ENCODE data around the gene SETD3. TPM values are rescaled to one million over a fixed set of nuclear protein-coding genes. Genes with fewer than 3 reads are reported as not detected.
A peak's percentile ranks its signal among the peaks of the same experiment; 100 is the strongest.

Gene SETD3
- total and polyA plus RNA-seq, 2 of the 8 experiments (the other 6 are each of a cell fraction or from before 2014, with no cell fraction given), result 24.0 to 64.0 TPM

DNA sequence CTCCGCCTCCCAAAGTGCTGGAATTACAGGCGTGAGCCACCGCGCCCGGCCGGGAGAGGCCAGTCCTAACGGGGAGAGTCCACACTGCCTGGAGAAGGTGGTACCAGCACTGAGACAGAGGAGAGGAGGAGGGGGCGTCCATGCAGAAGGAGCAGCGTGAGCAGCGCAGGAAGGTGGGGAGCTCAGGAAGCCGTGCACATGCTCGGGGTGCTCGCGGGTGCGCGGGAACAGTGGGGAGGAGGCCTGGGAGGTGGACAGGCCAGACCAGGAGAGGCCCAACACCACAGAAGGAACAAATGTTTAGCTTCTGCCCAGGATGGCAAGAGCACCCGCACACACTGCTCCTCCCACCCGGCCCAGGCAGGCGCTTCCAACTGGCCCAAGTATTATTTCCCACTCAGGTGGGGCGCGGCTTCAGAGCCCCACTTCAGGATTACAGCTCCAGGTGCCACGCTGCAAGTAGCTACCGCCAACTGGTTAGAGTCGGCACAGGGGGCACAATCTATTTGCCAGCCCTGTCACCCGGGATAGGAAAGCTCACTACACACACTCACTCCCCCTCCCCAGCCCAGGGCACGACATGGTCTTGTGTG, 127.9 kb downstream of the SETD3 start:
- Histone ChIP-seq H2BK20ac (ENCODE audit: low read length) (no peak overlapping the region), H3K23ac (ENCODE audit: insufficient read length) (no peak overlapping the region), H3K4me2 (ENCODE audit: insufficient read depth in 1 of 2, low read depth in 2 of 2, low read length in 2 of 2) (no peak overlapping the region), H4K20me1 (replicated peaks in 1 of 2; ENCODE audit: control insufficient read depth in 1 of 2, insufficient read depth in 2 of 2, low read length in 2 of 2) (no peaks in the 10 kb centered on the region), H2AK5ac (ENCODE audit: low read depth, low read length) (no peak overlapping the region), H2BK120ac (replicated peaks; ENCODE audit: low read depth, low read length) (no peak overlapping the region), H3K27me3 (replicated peaks in 1 of 4; ENCODE audit: control insufficient read depth in 3 of 4, extremely low read depth in 1 of 4, insufficient read depth in 3 of 4, low read length in 3 of 4) (no peaks in the 10 kb centered on the region), H2BK12ac (ENCODE audit: low read depth, low read length) (peak overlapping the region; percentile 39; the same call in 1 of the 2 replicates), H3K56ac (replicated peaks; ENCODE audit: insufficient read length, low read depth, low read length) (no peak overlapping the region), H3K79me2 (ENCODE audit: control insufficient read depth in 1 of 2, insufficient read depth in 2 of 2, low read length in 2 of 2) (no peaks in the 10 kb centered on the region), H3K4me1 (replicated peaks in 1 of 4; ENCODE audit: control insufficient read depth in 3 of 4, insufficient read depth in 4 of 4, low read length in 3 of 4) (no peaks in the 10 kb centered on the region; a peak in 1 of 7 replicates), H2AFZ (ENCODE audit: low read length) (no peak overlapping the region), H3K23me2 (ENCODE audit: low read depth, low read length) (no peaks in the 10 kb centered on the region), H2BK5ac (ENCODE audit: low read depth, low read length) (no peak overlapping the region), H3K79me1 (ENCODE audit: low read depth, low read length) (no peaks in the 10 kb centered on the region), H4K5ac (ENCODE audit: insufficient read length, low read depth, low read length) (no peak overlapping the region), H3K14ac (ENCODE audit: insufficient read length) (no peak overlapping the region), H3K27ac (ENCODE audit: low read depth, low read length) (no peak overlapping the region), H3K9ac (replicated peaks in 1 of 4; ENCODE audit: extremely low read depth in 1 of 4, low read depth in 3 of 4, low read length in 3 of 4) (no peak overlapping the region), H3K36me3 (ENCODE audit: control insufficient read depth in 2 of 4, insufficient read depth in 4 of 4, low read length in 3 of 4) (no peaks in the 10 kb centered on the region), H3K18ac (ENCODE audit: extremely low read depth, low read length) (no peak overlapping the region), H4K91ac (replicated peaks; ENCODE audit: insufficient read length, low read length) (no peak overlapping the region), H3K9me3 (ENCODE audit: insufficient read depth in 2 of 2, low read depth in 1 of 2, low read length in 1 of 2) (no peaks in the 10 kb centered on the region), H4K8ac (ENCODE audit: extremely low read depth, insufficient read depth, low read length) (no peak overlapping the region; the same call in 1 of the 2 replicates), H3K4ac (replicated peaks; ENCODE audit: insufficient read length, low read depth, low read length) (no peak overlapping the region), H2BK15ac (ENCODE audit: low read length) (no peak overlapping the region), H3K4me3 (ENCODE audit: extremely low read depth in 1 of 4, insufficient read depth in 2 of 4, low read depth in 3 of 4, low read length in 4 of 4) (no peak overlapping the region)
- ChIA-PET CTCF (ENCODE audit: partially characterized antibody) (interaction anchor here (0.6 to 2.1 kb wide), 5 partner anchors 24 to 361 kb away, joined by 4 to 7 read pairs (median 5); no protein-coding TSS in a partner anchor), POLR2A (ENCODE audit: partially characterized antibody) (interaction anchor here (1.1 kb wide), 2 partner anchors 10 to 18 kb away, joined by 3 read pairs; no protein-coding TSS in a partner anchor)
- DNase-seq (ENCODE audit: low read depth in 1 of 2, low spot score in 2 of 2) (no peak), FAIRE-seq (no peak)
- WGBS, 2 experiments (ENCODE audit: extremely low coverage in 1 of 2, insufficient coverage in 1 of 2, insufficient read length in 1 of 2, insufficient replicate concordance in 2 of 2, low coverage in 1 of 2, low lambda C conversion rate in 2 of 2, missing lambda C conversion rate in 1 of 2), result 95% methylated on average over 23 of the region's 26 CpGs; no CpG with 5 or more reads in 1 of the 2 experiments
- TF ChIP-seq JUN (IDR thresholded peaks at IDR 0.05; ENCODE audit: low read depth, low read length), result no peak
- TF ChIP-seq PHF8 (conservative IDR thresholded peaks at IDR 0.05; ENCODE audit: low read depth, low read length), result no peak
- TF ChIP-seq, protein P1, sequence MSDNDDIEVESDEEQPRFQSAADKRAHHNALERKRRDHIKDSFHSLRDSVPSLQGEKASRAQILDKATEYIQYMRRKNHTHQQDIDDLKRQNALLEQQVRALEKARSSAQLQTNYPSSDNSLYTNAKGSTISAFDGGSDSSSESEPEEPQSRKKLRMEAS (IDR thresholded peaks at IDR 0.05), result no peak
- no peak for TF ChIP-seq MAFK (IDR thresholded peaks at IDR 0.05; ENCODE audit: low read depth, low read length)
- no peak for TF ChIP-seq RXRA (IDR thresholded peaks at IDR 0.05; ENCODE audit: insufficient read depth, low read depth, low read length)
- no peak for TF ChIP-seq ATF3 (IDR thresholded peaks at IDR 0.05; ENCODE audit: insufficient read depth, low read depth, low read length)
- TF ChIP-seq JUND (IDR thresholded peaks at IDR 0.05; ENCODE audit: low read length), result no peak
- TF ChIP-seq POLR2AphosphoS5 (IDR thresholded peaks at IDR 0.05; ENCODE audit: low read depth, low read length), result no peak
- TF ChIP-seq GTF2F1 (IDR thresholded peaks at IDR 0.05; ENCODE audit: borderline replicate concordance, low read depth, low read length), result no peak
- TF ChIP-seq CHD2 (IDR thresholded peaks at IDR 0.05; ENCODE audit: low read length), result no peak
- TF ChIP-seq RBBP5 (IDR thresholded peaks at IDR 0.05; ENCODE audit: borderline replicate concordance, low read depth, low read length), result no peak
- no peak for TF ChIP-seq KDM5A (IDR thresholded peaks at IDR 0.05; ENCODE audit: low read length)
- TF ChIP-seq TAF7 (optimal IDR thresholded peaks at IDR 0.05; ENCODE audit: borderline replicate concordance, low read depth, low read length), result no peak

Data from H1 (cell line).